GM12892 (cell line): ENCODE results near the gene C1orf52.

Source experiments
- POLR2A ChIP-seq: IDR thresholded peaks from 2 replicates; pipeline ENCODE4 v1.6.1; 2011; ENCODE audit warnings: low read depth, low read length, control low read depth
- POLR2AphosphoS5 ChIP-seq: IDR thresholded peaks from 2 replicates; pipeline ENCODE4 v1.6.1; 2011; ENCODE audit warnings: low read depth, low read length, control low read depth

DNA sequence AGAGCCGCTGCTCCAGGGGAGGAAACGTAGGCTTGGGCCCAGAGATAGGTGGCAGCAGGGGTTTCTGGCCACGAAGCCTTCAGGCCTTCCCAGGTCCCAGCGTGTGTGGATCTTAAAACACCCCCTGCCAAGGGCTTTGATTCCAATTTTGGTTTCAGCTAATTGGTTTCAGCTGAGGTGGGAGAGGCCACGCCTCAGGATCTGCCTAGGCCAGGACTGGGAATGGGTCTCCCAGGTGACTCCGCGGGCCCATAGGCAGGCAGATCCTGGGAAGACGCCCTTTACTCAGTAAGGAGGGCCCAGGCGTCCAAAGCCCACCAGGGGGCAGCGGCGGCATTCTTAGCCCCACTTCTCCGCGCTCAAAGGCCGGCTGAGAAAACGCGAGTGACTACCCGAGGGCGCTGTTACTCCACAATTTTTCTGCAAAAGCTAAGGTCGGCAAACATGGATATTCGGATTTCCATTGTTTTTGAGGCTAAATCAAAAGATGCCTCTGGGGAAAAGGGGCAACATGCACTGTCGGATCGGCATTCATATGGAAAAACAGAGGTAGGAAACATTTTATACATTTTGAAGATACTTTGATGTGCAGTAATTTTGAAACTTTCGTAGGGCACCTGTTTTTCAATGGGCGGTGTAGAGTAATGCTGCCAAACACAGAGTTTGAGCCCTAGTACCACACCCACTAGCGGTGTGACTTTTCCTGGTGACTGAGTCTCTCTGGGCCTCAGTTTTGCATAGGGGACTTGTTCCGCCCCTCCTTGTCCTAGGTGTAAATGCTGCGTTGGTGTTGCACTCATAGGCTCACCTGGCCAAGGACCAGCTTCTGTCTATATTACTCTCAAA, 48.7 kb upstream of the C1orf52 start:
- TF ChIP-seq POLR2AphosphoS5 (no peak), POLR2A (no peak)
